Fibroblast of lung (primary cell): Measurements from ENCODE around the gene ARHGAP28.

Source experiments
- EZH2 ChIP-seq: IDR thresholded peaks from 2 replicates; pipeline ENCODE4 v1.5.1; 2012; ENCODE audit warnings: low read length, control low read depth, mild to moderate bottlenecking; ENCODE audit errors: missing control alignments
- TF ChIP-seq, protein P1 (sequence below), 2 donors: IDR thresholded peaks in 1 of 2; conservative IDR thresholded peaks in 1 of 2; 1 replicate in 1 of 2; 2 replicates in 1 of 2; pipeline ENCODE4 v1.5.1; 2011 to 2012; ENCODE audit warnings: low read length in 2 of 2, control low read depth in 1 of 2, inconsistent platforms in 1 of 2, low read depth in 1 of 2, mild to moderate bottlenecking in 1 of 2

DNA sequence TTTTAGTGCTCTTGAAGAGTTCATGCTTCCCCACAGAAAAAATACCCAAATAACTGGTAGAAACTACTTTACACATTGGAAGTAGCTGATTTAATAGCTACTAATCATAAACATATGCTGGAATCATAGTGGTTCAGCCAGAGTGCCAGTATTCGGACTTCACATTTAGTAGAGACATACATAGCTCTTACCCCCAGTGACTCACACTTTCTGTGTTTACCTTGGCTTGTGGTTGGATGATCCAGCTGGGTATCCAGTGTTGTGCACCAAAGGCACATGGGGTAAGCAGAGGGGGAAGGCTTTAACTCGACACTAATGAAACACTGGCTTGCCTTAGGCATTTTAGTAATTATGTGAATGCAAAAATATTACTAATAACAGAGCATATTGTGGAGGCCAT is 18.1 kb downstream of the ARHGAP28 start:
- TF ChIP-seq EZH2: no peak
- TF ChIP-seq, protein P1, sequence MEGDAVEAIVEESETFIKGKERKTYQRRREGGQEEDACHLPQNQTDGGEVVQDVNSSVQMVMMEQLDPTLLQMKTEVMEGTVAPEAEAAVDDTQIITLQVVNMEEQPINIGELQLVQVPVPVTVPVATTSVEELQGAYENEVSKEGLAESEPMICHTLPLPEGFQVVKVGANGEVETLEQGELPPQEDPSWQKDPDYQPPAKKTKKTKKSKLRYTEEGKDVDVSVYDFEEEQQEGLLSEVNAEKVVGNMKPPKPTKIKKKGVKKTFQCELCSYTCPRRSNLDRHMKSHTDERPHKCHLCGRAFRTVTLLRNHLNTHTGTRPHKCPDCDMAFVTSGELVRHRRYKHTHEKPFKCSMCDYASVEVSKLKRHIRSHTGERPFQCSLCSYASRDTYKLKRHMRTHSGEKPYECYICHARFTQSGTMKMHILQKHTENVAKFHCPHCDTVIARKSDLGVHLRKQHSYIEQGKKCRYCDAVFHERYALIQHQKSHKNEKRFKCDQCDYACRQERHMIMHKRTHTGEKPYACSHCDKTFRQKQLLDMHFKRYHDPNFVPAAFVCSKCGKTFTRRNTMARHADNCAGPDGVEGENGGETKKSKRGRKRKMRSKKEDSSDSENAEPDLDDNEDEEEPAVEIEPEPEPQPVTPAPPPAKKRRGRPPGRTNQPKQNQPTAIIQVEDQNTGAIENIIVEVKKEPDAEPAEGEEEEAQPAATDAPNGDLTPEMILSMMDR (conservative IDR thresholded peaks at IDR 0.05 in 1 of 2, IDR thresholded peaks at IDR 0.05 in 1 of 2; ENCODE audit: low read depth in 1 of 2, low read length in 2 of 2): no peak
